ENCODE data around the gene HNF4A.

Gene HNF4A

DNA sequence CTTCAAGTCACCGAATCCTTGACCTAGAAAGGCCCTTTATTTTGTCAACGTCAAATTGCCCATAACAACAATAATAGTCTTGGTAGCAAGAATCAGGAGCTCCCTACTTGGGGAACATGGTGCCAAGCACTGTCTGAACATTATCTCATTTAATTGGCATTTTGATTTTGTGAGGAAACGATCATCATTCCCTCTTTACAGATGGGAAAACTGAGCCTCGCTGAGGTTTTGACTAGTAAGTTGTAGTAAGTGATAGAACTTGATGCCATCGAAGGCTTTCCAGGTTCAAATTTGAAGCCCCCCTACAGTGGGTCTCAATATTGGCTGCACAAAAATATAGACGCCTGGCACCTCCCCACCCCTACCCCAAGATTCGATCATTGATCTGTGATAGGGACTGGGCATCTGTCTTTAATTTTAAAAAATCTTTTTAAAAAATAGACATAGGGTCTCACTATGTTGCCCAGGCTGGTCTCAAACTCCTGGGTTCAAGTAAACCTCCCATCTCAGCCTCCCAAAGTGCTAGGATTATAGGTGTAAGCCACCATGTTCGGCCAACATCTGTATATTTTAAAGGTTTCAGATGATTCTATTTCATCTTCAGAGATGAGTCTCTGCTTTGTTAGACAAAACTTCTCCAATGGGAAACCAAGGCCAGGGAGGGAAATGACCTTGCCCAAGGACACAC, 36.7 kb downstream of the HNF4A start:
- DNase-seq, result no peak

DNA sequence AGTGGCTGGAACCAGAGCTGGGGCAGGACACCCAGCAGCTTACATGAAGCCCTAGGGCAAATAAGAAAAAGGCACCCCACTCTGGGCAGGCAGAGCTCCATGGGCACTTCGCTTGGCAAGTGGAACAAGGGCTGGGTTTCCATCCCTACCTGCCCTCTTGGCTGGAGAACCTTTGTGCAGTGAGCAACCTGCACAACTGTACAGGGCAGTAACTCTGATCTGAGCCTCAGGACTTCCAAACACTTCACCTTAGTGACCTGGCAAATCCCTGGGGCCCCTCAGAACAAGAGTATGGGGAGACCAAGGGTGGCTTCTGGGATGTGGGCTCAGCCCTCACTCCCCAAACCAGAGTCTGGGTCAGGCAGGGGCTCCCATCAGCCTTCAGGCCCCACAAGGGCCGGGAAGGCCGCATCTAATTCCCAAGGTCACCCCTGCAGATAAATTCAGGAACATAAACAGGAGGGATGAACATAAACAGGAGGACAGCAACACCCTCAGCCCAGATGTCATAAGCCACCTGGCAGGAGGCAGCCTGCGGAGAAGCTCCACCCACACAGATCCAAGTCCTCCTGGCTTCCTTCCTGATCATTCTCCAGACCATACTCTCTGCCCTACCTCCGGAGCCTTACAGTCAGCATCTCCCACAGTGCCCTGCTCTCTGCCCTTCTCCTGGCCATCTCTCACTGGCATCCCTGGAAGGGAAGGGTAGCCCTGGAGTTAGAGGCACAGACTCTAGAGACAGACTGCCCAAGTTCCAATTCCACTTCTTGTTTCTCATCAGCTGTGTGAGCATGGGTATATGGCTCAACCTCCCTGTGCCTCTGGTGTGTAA, 37.5 kb downstream of the HNF4A start:
- no peak for DNase-seq

DNA sequence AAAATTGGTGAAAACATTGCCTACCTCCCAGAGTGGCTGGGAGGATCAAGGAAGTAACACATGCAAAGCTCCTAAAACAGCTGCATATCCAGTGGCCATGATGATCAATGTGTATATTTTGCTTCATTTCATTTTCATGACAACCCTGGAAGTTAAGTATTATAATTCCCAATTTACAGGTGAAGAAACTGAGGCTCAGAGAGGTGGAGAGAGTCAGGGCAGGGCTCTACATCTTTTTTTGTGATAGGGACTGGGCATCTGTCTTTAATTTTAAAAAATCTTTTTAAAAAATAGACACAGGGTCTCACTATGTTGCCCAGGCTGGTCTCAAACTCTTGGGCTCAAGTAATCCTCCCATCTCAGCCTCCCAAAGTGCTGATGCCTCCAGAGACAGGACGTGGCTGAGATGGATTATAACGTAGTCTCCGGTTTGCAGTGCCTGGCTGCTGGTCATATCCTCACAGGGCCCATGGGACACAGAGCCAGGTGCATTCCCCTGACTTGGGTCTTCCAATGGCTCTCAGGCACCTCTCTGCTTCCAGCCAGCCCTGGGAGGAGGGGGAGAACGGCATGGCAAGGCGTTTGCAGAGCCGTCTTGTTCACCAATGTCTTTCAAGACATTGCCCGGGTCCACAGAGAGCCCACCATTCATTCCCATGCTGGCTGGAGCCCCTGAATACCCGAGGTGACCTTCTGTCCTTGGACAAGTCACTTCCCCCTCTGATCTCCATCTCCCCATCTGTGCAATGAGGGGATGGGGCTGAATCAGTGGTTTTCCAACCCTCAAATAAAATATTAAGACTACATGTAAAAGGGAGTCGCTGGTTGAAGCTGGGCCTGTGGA, 38.3 kb downstream of the HNF4A start:
- no peak for DNase-seq

DNA sequence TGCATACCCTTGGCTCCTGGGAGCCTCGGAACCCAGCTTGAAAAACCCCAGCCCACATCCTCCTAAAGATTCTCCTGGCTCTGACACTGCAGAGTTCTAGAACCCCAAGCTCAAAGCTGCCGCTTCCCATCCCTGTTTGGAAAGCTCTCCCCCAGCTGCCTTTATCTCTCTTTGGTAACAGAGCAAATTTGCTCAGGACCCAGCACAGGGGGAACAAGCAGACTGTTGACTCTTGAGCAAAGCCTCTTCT, 38.9 kb downstream of the HNF4A start:
- DNase-seq, result no peak

DNA sequence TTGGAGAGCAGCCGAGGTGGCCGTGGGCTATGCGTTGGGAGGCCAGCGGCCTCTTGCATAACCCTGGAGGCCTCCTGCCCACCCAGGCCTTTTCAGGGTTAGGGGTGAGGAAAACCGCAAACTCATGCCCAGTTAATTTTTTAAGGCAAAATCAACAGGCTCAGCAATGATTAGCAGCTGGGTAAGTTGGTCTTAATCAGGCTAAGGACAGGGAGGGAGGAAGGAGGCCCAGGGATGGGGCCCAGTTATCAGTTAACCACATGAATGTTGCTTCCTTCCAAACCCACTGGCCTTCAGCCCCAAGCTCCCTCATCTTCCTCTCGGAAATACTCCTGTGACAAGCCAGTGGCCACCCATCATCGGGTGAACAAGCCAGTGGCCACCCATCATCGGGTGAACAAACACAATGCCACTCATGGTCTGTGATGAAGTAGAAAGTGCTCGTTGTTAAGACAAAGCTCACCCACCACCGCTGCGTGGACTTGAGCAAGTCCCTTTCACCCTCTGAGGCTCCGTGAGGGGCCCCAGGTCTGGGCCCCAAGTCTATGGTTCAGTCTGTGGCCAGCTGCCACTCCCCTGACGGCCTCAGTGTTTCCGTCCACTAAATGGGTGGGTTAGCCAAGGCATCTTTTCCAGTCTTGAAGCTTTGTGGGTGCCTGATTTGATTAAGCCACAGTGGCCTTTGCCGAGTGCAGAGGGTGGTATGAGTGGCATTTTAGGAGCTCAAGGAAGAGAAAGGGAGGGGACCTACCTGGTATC, 39.4 kb downstream of the HNF4A start:
- no peak for DNase-seq

DNA sequence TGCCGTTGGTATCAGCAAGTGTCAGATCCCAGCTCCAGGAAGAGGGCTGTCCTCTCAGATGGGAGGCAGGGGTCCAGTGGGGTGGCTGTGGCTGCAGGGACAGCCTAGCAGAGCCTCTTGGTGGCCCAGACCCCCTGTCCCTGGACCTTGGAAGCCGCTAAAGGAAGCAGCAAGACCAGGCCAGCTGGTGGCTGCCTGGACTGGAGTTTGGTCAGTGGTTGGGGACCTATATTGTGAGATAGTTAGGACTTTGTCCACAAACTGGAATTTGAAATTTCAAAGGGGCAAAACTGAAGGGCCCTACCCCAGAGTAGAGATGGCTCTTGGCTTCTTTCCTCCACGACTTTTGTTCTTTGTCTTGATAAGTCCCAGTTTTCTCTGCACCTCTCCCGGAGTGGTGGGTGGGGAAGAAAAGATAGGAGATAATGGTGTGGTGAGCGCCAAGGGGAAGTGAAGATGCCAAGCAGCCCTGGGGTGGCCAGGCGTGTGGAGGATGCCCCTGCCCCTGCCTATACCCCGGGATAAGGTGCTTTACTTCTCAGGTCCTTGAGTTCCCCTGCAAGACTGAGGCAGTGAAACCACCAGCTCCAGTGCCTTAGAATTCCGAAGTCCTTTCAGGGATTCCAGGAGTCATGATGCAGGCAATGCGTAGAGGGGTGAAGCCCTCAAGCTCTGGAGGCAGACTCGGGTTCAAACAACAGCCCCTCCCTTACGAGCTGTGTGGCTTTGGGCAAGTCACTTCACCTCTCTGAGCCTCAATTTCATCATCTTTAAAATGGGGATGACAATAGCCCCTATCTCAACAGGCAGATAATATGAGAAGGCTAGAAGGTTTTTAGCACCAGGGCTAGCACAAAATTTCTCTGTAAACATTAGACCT, 40.2 kb downstream of the HNF4A start:
- no peak for DNase-seq

DNA sequence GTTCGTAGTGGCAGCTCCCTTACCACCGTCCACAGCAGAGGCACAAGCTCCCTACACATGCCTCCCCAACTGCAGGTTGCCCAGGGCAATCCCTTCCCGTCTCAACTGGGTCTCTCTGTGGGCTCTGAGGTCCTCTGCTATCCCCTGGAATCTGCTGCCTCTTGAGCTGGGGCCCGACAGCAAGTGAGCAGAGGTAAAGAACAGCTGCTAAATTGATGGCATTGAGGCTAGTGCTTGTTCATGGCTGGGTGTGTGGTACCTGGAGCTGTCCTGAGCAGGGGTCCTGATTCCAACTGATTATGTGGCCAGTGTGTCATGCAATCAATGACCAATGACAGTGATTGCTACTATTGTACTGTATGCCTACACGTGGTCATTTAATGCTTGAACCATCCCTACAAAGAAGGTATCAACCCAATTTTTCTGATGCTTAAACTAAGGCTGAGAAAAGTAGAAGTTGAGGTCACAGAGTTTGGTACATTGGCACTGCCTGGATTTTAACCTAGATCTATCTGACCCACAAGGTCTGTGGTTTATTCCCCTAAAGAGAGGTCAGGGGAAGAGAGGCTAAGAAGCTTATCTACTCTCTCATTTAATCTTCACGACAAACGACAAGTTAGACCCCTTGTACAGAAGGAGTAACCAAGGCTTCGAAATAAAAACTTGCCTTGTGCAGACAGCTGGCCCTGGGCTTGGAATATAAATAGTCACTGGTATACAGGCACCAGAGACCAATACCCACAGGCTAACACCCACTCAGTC, 41.1 kb downstream of the HNF4A start:
- no peak for DNase-seq

DNA sequence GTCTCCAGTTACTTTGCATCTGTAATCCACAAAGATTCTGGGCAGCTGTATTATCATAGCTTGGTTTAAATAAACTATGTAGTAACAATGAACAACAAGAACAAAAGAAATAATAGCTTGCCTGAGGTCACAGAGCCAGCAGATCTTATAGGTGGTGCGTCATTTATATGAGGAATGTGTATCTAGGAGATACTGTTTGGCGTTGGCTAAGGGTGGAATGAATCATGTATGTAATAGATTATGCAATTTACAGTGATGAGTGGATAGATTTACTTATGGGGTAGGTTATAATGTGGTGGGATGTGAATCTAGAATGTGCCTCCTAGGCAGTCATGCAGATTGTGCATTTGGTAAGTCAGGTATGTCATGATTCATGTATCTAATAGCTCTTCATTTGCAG, 42.8 kb downstream of the HNF4A start:
- no peak for DNase-seq

DNA sequence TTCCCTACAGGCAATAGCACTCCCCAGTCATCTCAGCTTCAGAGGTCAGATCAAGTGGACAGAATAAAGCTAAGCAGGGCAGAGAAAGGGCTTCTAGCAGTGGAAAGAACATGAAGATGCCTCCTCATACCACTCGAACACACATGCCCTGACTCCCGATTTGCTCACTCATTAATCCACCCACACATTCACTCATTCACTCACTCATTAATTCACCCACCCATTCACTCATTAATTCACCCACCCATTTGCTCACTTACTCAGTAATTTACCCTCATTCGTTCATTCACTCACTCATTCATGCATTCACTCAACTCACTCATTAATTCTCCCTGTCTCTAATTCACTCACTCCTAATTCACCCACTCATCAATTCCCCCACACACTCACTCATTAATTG, 43.9 kb downstream of the HNF4A start:
- no peak for DNase-seq

DNA sequence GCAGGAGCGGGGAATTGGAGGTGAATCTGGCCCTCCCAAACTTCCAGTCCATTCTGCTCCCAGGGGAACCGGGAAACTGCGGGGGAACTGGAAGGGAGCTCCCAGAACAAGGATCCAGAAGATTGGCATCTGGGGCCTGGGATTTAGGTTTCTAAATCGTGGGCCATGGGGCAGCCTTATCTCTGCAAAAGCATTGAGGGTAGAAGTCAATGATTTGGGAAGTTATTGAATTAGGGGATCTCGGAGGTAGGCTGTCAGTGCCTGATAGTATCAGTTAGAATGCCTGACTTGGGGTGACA, 45.1 kb downstream of the HNF4A start:
- DNase-seq, result no peak

DNA sequence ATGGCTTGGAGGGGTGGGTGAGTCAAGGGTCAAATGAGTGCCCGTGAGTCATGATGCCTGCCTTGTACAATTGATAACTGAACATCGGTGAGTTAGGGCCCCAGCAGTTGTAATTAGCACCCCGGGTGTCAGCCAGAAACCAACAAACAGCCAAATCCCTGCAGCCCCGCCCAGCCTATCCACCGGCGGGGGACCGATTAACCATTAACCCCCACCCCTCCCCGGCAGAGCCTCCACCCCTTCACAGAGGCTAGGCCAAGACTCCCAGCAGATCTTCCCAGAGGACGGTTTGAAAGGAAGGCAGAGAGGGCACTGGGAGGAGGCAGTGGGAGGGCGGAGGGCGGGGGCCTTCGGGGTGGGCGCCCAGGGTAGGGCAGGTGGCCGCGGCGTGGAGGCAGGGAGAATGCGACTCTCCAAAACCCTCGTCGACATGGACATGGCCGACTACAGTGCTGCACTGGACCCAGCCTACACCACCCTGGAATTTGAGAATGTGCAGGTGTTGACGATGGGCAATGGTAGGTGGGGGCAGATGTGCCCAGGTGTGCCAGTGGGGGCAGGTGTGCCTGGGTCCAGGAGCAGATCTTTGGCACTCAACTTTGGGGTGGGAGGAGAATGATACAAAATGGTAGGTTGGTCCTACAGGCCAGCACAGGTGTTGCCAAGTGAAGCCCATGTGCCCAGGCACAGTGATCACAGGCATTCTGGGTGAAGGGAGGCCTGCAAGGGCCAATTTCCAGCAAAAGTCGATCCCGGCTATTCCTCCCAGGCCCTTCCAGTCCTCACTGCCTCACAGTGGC, 45.7 kb downstream of the HNF4A start:
- DNase-seq, result no peak

DNA sequence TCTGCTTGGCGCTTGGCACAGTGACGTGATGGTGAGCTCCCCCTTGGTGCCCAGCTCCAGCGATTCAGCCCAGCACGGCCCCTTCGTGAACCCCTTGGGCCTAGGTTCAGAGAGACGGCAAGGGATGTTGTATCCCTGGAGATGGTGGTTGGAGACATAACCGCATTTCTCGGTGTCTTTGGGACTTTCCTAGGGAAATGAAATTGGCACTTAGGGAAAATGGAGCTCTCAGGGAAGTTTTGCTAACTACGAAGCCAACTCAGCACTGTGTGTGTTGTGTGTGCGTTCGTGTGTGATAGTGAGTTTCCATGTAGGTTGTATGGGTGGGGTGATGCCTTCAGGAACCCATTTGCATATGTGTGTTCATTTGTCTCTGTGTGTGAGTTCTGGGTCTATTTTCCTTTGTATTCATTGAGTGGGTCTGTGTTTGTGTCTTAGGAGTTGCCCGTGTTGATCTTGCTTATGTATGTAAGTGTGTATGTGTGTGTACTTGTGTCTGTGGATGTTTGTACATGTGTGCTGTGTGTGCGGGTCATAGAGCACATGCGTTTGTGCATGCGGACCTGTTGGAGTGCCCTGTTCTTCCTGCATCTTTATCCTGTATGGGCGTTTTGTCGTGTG, 46.4 kb downstream of the HNF4A start:
- no peak for DNase-seq

DNA sequence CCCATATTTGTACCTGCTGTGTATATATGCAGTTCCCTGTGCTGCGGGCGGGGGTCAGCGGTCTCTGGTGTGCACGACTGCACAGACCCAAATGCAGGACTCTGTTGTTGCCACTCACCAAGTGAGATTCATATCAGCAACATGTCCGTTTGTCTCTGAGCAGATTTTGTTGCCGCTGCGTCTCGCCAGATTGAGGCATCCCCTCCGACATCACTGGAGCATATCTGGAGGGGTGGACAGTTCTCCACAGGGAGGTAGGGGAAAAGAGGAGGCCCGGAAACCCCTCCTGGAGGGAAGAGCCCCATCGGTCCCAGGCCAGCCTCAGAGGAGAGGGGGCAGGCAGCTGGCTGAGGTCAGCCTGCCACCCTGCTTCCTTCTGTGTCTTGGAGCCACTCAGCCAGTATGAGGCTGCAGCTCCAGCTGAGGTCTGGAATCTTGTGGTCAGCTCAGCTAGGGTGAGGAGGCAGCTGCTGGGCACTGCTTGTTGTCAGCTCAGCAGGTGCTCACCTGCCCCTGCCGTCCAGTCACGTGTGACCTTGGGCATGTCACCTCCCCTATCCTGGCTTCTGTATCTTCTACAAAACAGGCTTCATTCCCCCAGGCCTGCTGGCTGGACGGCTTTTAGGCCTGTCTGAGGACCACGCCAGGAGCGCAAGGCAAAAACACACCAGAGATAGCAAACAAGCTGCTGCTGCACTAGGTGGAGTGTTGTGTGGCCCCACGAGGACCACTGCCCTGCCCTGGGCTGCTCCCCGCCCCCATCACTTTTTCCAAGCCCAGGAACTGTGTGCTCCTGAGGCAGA, 47.1 kb downstream of the HNF4A start:
- DNase-seq, result no peak

DNA sequence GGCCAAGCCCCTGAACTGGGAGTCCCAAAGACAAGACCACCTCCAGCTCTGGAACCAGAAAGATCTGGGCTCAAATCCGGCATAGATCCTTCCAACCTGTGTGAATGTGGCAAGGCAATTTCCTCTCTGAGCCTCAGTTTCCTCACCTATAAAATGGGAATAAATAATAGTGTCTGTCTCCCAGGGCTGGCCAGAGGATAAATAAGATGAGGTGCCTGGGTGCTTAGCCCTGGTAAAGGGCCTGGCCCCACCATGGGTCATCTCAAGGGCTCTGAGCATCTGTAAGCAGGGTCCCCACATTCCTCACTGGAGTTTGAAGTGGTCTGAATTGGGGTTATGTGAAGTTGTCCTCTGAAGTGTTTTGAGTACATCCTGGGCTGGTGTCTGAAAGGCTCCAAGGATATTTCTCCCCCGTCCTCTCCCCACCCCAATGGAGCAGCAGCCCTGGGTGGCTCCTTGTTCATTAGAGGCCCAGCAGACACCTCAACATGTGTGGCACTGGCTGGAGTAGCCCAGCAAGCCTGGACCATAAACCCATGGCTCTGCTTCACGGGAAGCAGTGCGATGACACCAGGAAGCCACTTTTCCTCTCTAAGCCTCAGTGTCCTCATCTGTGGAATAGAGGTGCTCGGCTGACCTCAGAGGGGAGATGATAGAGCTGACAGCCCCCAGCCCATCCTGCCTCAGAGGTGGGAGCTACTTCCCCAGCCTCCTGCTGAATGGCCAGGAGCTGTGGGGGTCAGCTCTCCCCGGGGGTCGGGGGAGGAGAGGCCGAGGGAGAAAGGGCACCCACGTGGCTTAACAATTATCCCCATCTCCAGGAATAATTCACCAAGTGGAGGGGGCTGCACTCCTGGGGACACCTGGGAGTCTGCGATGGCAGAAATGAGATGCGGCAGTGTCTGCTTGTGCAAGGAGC, 48.0 kb downstream of the HNF4A start:
- no peak for DNase-seq

DNA sequence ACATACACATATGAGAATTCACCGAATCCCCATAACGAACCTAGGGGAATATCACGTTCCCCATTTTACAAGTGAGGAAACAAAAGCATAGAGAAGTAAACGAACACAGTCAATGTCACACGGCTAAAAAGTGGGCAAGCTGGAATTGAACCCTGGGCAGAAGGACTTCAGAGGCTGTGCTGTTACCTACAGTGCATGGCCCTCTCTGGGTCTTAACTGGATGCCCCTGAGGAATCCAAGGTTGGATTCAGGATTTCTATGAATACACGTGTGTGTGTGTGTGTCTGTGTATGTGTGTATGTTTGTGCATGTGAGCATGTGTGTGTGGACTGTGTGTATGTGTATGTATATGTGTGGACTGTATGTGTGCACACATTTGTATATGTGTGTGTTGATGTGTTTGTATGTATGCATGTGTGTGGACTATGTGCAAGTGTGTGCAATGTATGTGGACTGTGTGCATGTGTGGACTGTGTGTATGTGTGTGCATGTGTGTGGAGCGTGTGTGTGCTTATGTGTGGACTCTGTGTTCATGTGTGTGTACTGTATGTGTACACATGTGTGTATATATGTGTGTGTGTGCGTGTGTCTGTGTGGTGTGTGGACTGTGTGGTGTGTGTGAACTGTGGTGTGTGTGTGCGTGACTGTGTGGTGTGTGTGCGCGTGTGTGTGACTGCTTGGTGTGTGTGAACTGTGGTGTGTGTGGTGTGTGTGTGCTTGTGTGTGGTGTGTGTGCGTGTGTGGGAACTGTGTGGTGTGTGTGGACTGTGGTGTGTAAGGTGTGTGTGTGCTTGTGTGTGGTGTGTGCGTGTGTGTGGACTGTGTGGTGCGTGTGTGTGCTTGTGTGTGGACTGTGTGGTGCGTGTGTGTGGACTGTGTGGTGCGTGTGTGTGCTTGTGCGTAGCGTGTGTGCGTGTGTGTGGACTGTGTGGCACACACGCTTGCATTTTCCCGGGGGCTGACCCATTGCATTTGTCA, 49.0 kb downstream of the HNF4A start:
- no peak for DNase-seq

Measured in nucleus accumbens (tissue), 56 donors.